IPS-15b (cell line): ENCODE data around the gene ITPKB.

ENCODE experiments used
- H3K27me3 ChIP-seq: one replicate; pipeline ENCODE4 v1.6.1; 2013; ENCODE audit warnings: low read length; ENCODE audit not compliant: control insufficient read depth, insufficient read depth
- H3K36me3 ChIP-seq: one replicate; pipeline ENCODE4 v1.6.1; 2013; ENCODE audit warnings: low read length; ENCODE audit not compliant: control insufficient read depth, insufficient read depth
- H3K4me1 ChIP-seq: one replicate; pipeline ENCODE4 v1.6.1; 2013; ENCODE audit warnings: mild to moderate bottlenecking, low read length; ENCODE audit not compliant: control insufficient read depth, insufficient read depth
- H3K4me3 ChIP-seq: one replicate; pipeline ENCODE4 v1.5.1; 2013; ENCODE audit warnings: low read depth, low read length
- H3K9ac ChIP-seq: one replicate; pipeline ENCODE4 v1.6.1; 2013; ENCODE audit warnings: low read depth, mild to moderate bottlenecking, low read length
- H3K9me3 ChIP-seq: one replicate; pipeline ENCODE4 v1.6.1; 2013; ENCODE audit warnings: mild to moderate bottlenecking, low read length; ENCODE audit not compliant: control insufficient read depth, insufficient read depth

ITPKB gene

DNA sequence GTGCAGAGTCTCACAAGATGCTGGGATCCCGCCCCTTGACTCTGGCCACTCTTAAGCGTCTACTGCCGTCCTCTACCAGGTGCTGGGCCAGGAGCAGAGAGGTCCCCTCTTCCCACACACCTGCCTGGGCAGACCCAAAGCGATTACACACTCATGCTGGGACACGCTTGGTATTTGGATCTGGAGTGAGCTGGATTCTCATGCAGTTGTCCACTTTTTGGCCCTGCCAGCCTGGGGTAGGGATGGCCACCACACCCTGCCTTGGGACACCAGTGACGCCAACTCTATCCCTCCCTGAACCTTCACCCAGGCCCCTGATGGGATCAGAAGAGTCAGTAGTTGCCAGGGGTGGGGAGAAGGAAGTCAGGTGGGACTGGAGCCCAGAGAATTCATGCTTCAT, 28.6 kb downstream of the ITPKB start:
- no peak overlapping the region for H3K9ac ChIP-seq
- H3K9me3 ChIP-seq, result no peaks in the 10 kb centered on the region
- H3K27me3 ChIP-seq, result no peaks in the 10 kb centered on the region
- no peak overlapping the region for H3K4me3 ChIP-seq
- no peaks in the 10 kb centered on the region for H3K4me1 ChIP-seq
- H3K36me3 ChIP-seq, result no peaks in the 10 kb centered on the region

DNA sequence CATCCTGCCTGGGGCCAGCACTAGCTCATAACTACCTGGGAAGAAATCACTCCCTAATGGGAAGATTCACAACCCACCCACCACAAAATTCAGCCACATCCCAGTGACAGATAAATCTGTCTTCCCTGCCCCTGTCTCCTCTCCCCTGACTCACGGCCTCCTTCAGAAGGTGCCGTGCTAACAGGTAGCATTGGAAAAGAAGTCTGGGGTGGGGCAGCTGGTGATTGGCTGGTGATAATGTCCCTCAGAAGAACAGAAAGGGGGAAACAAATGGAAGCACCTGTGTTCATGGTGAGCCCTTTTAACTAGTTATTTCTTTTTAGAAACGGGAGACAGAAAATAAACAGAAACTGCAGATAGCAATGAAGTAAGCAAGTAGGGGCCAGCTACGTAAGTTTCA, 29.1 kb downstream of the ITPKB start:
- H3K9me3 ChIP-seq, result no peaks in the 10 kb centered on the region

DNA sequence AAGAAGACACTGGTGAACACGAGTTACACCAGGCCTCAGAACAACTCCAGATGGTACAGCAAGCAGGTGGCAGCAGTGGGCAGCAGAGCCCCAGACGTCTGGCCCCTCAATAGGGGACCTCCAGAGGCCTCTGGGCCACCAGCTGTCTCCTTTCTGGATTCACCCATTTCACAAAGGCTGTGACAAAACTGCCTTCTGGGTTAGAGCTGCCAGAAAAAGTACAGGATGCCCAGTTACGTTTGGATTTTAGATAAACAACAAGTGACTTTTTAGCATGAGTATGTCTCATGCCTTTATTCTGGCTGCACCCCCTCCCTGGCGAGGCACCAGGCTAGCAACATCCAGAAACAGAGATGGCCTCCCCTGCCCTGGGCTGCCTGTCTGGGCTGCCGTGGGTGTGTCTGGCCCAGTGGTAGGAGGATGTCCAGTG, 30.1 kb downstream of the ITPKB start:
- Histone ChIP-seq H3K27me3 (peaks cover 2% of the 10 kb centered on the region), H3K36me3 (no peaks in the 10 kb centered on the region), H3K4me3 (no peak overlapping the region), H3K9ac (no peak overlapping the region), H3K4me1 (no peaks in the 10 kb centered on the region), H3K9me3 (no peaks in the 10 kb centered on the region)

More for the DNA sequence above, 29.1 kb downstream of the ITPKB start:
- no peak overlapping the region for H3K9ac ChIP-seq
- H3K4me3 ChIP-seq, result no peak overlapping the region
- H3K4me1 ChIP-seq, result no peaks in the 10 kb centered on the region
- H3K27me3 ChIP-seq, result no peaks in the 10 kb centered on the region
- H3K36me3 ChIP-seq, result no peaks in the 10 kb centered on the region

DNA sequence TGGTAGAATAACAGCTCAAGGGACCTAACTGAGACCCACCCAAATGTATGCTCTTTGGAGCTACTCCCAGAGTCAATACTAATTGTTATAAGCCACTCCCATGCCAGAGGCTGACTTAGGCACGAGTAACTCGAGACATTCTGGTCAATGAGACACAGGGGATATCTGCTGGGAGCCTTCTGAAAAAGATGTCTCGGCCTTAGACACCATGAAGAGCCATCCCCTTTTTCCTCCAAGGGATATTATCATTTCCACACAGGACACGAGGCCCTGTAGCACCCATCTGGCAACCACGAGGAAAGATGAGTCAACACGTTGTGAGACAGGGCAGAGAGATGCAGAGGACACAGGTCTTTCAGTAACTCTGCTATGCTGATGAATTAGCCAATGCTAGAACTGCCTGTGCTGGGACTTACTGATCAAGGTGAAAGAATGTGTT, 30.7 kb downstream of the ITPKB start:
- H3K4me1 ChIP-seq, result no peaks in the 10 kb centered on the region
- H3K27me3 ChIP-seq, result peaks cover 2% of the 10 kb centered on the region
- no peak overlapping the region for H3K9ac ChIP-seq

DNA sequence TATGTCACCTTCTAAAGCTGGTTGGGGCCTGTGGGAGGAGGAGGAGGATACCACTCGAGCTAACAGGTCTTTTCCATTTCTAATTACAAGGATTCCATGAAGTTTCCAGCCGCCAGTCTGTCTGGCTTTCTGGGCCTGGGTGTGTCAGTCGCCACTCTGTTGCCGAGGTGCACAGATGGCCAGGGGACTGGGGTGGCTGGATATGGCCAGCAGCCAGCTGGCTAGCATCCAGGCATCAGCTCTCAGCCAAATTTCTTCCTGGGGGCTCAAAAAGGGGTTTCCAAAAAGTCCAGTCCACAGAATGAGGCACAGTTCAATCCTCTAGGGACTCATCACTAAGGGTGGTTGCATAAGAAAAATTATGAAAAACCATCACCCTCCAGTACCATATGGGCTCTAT, 32.4 kb downstream of the ITPKB start:
- Histone ChIP-seq H3K9me3 (no peaks in the 10 kb centered on the region), H3K4me3 (no peak overlapping the region), H3K36me3 (no peaks in the 10 kb centered on the region), H3K4me1 (no peaks in the 10 kb centered on the region), H3K27me3 (peaks cover 2% of the 10 kb centered on the region), H3K9ac (no peak overlapping the region)

More for the DNA sequence above, 30.7 kb downstream of the ITPKB start:
- Histone ChIP-seq H3K36me3 (no peaks in the 10 kb centered on the region), H3K9me3 (no peaks in the 10 kb centered on the region), H3K4me3 (no peak overlapping the region)

DNA sequence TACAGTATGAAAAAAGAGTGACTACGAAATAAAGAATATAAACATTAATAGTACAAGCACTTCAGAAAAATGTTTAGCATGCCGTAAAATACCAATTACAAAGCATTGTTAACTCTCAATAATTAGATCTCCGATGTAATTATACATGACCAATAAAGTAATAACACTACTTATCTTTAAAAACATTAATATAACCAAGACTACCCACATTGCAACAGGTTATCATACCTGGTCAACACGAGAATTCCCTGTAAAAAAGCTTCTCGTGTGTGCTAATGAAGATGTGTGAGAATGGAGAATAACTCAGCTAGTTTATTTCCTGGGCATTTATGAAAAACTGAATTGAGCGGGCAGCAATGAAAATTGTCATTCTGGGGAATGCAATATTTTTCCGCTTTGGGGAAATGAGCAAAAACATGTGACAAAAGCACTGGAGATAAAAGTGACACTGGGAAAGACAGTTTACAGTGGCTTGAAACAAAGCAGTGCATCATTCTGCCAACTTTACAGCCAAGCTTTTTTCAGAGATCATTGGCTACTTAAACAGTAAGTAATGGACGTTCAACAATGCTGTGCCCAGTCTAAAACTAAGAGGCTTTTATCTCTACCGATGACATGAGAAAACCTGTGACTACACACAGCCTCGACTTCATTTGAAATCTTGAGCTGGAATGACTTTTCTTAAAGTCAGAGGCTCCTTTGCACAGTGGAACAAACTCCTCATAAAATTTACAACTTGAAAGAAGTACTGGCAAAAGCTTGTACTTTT, 34.7 kb downstream of the ITPKB start:
- H3K27me3 ChIP-seq, result peaks cover 2% of the 10 kb centered on the region
- H3K36me3 ChIP-seq, result no peaks in the 10 kb centered on the region
- no peaks in the 10 kb centered on the region for H3K4me1 ChIP-seq
- no peak overlapping the region for H3K4me3 ChIP-seq
- H3K9me3 ChIP-seq, result no peaks in the 10 kb centered on the region
- H3K9ac ChIP-seq, result no peak overlapping the region

DNA sequence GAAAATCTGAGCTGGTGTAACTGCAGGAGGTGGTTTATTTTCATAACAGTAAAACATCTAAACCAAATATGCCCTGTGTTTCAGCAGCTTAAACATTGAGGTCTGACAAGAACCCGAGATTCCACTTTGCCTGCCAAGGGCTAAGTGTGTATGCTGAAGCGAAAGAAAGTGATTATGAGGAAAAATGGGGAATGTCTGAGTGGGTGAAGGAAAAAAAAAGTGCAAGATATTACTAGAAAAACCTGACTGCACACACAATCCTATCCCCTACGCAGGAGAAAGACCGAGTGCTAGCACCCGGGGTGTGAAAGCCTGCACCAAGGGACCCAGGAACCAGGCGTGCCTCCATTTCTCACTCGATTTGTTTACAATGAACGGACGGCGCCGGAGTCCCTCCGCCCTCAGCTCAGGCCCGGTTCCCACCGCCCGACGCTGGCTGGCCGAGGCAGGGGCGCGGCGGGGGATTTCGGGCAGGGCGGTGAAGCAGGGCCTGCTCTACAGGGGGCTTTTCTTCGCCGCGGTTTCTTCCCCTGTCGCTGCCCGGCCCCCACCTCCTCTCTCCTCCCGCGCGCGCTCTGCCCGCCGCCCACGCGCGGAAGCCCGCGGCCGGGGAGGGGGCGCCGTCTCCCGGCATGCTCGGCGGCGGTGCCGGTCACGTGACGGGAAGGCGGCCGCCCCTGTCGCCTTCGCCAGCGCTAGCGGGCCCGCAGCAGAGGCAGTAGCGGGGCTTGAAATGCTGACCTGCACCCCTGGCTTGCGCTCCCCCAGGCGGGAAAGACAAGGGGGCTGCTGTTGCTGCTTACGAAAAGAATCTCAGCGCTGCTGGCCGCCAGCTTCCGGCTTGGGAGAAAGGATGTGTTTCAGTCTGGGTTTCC, 35.9 kb downstream of the ITPKB start:
- H3K36me3 ChIP-seq, result no peaks in the 10 kb centered on the region
- H3K9me3 ChIP-seq, result no peaks in the 10 kb centered on the region
- H3K4me1 ChIP-seq, result no peaks in the 10 kb centered on the region
- peaks cover 2% of the 10 kb centered on the region for H3K27me3 ChIP-seq
- peak overlapping the region; percentile 24 for H3K9ac ChIP-seq
- peak overlapping the region; percentile 46 for H3K4me3 ChIP-seq

DNA sequence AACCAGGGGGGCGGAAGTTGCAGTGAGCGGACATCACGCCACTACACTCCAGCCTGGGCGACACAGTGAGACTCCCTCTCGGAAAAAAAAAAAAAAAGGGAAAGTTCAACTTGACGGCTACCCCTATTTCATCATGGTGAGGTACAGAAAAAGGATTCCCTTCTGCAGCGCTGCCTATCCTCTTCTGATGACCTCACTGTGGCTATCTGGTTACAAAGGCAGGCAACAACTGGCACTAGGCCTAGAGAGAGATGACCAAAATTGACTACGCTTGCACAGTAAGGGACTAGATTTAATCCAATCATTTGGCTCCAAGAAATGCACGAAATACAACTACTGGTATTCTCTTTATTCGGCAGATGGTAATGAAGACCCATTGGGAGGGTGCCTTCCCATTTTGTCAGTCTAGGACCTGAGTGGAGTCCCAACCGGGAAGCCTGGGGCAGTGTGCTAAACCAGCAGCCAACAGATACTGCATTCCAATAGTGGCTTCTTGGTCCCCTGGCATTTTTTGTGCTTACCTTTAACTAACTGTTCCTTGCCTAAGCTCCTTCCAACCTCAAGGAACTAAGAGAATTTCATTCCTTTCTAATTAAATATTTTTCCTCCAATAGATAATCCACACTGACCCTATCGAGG, 36.6 kb downstream of the ITPKB start:
- Histone ChIP-seq H3K9ac (peak overlapping the region; percentile 24), H3K4me3 (peak overlapping the region; percentile 28), H3K36me3 (no peaks in the 10 kb centered on the region), H3K4me1 (no peaks in the 10 kb centered on the region), H3K9me3 (no peaks in the 10 kb centered on the region), H3K27me3 (peaks cover 2% of the 10 kb centered on the region)

DNA sequence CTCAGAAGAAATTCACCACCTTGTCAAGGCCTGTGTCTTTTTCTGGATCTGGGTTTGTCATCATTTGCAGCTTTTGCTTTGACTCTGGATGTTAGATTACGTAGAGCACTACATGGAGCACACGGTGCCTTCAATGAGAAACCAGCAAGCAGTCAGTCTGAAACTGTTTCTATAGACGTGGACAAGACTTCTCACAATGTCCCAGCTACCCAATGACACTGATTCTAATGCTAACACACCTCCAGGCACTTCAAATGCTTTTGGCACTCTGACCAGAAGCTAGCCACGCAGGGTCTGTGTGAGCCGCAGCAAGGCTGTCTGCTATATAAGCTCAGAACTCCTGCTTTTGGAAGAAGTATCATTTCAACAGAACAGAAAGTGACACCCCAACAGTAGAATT, 38.2 kb downstream of the ITPKB start:
- Histone ChIP-seq H3K4me3 (no peak overlapping the region), H3K36me3 (no peaks in the 10 kb centered on the region), H3K27me3 (peaks cover 2% of the 10 kb centered on the region), H3K9ac (no peak overlapping the region), H3K4me1 (no peaks in the 10 kb centered on the region), H3K9me3 (no peaks in the 10 kb centered on the region)

- no peaks in the 10 kb centered on the region for H3K36me3 ChIP-seq
- H3K9me3 ChIP-seq, result no peaks in the 10 kb centered on the region
- no peaks in the 10 kb centered on the region for H3K27me3 ChIP-seq
- H3K9ac ChIP-seq, result no peak overlapping the region
- no peak overlapping the region for H3K4me3 ChIP-seq
- no peaks in the 10 kb centered on the region for H3K4me1 ChIP-seq
Observed at GRCh38 chr1:226699166-226699565, 39.9 kb downstream of the ITPKB start.

GRCh38 chr1:226698659-226699058, 40.4 kb downstream of the ITPKB start:
- no peaks in the 10 kb centered on the region for H3K9me3 ChIP-seq
- no peak overlapping the region for H3K4me3 ChIP-seq
- H3K36me3 ChIP-seq, result no peaks in the 10 kb centered on the region
- no peak overlapping the region for H3K9ac ChIP-seq
- no peaks in the 10 kb centered on the region for H3K4me1 ChIP-seq
- no peaks in the 10 kb centered on the region for H3K27me3 ChIP-seq
